Measurements from ENCODE around the gene DDX31.

Gene DDX31

DNA sequence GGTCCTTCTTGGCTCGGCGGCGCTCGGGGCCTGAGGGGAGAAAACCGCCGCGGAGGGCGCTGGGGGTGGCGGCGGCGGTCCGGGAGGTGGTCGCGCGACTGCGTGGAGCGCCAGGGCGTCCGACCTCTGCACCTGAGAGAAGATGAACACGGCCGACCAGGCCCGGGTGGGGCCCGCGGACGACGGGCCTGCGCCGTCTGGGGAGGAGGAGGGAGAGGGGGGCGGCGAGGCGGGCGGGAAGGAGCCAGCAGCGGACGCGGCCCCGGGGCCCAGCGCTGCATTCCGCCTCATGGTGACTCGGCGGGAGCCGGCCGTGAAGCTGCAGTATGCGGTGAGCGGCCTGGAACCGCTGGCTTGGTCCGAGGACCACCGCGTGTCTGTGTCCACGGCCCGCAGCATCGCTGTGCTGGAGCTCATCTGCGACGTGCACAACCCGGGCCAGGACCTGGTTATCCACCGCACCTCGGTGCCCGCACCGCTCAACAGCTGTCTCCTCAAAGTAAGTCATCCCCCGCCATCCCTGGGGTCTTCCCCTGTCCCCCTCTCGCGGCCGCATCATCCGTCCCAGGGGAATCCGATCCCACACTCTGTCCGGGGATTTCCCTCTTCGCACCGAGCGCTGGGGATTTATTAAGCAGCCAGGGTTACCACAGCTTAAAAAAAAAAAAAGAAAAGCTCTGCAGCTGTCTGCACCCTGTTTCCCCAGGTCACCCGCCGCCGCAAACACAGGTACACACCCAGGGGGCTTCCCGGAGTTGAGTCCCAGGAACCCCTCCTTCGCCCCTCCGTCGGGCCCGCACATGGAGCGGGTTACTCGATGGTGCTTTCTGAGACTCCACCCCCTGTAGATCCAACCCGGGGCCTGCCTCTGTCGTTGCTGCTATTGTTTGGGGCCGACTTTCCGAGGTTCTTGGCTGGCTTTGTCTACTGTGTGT lies 941 bp upstream of the DDX31 start, which contains the start of gene GTF3C4:
Gene GTF3C4, plus strand, starts transcription at position 8 of the 935 bp plus-strand sequence. Its CDS starts 135 bp downstream, at position 143.
- peak within 1 kb of the TSS; percentile 99 for H3K4me3 ChIP-seq (ENCODE audit: low read length)
- peaks cover 4% of the 10 kb centered on the region for H3K4me1 ChIP-seq (ENCODE audit: control insufficient read depth, insufficient read depth, low read length)
- H3K27ac ChIP-seq (ENCODE audit: low read depth, low read length), result peak within 1 kb of the TSS; percentile 97
- no peaks in the 10 kb centered on the region for H3K27me3 ChIP-seq (ENCODE audit: control insufficient read depth, insufficient read depth, low read length)
- H3K36me3 ChIP-seq (ENCODE audit: control insufficient read depth, insufficient read depth, low read length), result peaks cover 2% of the 10 kb centered on the region
- H3K9ac ChIP-seq (ENCODE audit: low read length), result peak within 1 kb of the TSS; percentile 98

DNA sequence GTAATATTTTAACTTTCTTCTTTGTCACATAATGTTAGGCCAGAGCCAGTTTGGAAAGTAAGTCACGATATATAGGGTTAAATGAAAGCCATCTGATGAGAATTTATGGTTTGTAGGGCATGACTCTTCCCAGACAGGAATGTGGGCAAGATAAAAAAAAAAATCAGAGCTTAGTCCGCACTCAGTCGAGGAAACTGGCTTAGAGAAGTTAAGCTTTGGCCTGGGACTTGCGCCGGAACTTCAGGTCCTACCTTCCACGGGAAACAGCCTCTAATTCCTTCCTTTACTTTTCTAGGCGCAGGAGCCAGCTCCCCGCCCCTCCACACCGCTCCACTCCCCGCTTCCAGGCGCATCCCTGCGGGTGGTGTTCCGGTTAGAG lies 475 bp downstream of the DDX31 start:
- peaks cover 2% of the 10 kb centered on the region for H3K36me3 ChIP-seq (ENCODE audit: control insufficient read depth, insufficient read depth, low read length)
- peaks cover 4% of the 10 kb centered on the region for H3K4me1 ChIP-seq (ENCODE audit: control insufficient read depth, insufficient read depth, low read length)
- no peak overlapping the region for H3K9ac ChIP-seq (ENCODE audit: low read length)
- peak overlapping the region; percentile 99 for H3K4me3 ChIP-seq (ENCODE audit: low read length)
- peak overlapping the region; percentile 97 for H3K27ac ChIP-seq (ENCODE audit: low read depth, low read length)
- H3K27me3 ChIP-seq (ENCODE audit: control insufficient read depth, insufficient read depth, low read length), result no peaks in the 10 kb centered on the region

DNA sequence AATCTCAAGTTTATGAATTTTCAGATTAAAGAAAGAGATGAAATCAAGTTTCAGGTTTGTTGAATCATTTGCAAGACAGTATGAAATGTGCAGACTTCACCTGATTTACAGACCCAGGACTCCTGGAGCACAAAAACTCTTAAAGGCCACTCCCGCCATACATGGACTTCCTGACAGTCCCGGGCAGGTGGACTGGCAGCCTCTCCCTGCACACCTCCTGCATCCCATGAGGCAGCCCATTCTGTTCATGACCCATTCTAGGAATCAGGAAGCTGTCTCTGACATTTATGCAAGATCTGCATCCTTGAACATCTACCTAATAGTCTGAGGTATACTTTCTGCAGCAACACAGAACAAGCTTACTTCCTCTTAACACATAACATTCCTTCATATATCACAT lies 5.9 kb downstream of the DDX31 start:
- H3K4me3 ChIP-seq (ENCODE audit: low read length), result no peak overlapping the region
- H3K36me3 ChIP-seq (ENCODE audit: control insufficient read depth, insufficient read depth, low read length), result peaks cover 10% of the 10 kb centered on the region
- no peak overlapping the region for H3K27ac ChIP-seq (ENCODE audit: low read depth, low read length)
- no peaks in the 10 kb centered on the region for H3K4me1 ChIP-seq (ENCODE audit: control insufficient read depth, insufficient read depth, low read length)
- no peak overlapping the region for H3K9ac ChIP-seq (ENCODE audit: low read length)
- no peaks in the 10 kb centered on the region for H3K27me3 ChIP-seq (ENCODE audit: control insufficient read depth, insufficient read depth, low read length)

DNA sequence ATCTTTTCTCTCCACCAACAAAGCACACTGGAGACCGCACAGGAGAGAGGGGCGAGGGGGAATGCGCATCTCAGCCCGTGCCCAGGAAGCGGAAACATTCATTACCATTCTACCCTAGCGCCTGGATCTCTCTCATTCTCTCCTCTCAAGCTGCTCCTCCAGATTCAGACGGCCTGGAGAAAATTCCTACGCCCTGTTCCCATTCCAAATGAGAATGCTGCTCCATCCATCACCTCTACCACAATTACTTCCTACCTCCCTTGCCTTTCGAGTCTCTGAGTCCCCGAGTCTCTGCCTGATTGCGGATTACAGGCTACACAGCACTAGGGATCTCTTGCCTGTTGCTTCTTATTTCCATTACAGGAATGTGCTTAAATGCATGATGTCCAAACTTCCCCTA lies 6.7 kb downstream of the DDX31 start:
- no peaks in the 10 kb centered on the region for H3K4me1 ChIP-seq (ENCODE audit: control insufficient read depth, insufficient read depth, low read length)
- H3K9ac ChIP-seq (ENCODE audit: low read length), result no peak overlapping the region
- H3K27me3 ChIP-seq (ENCODE audit: control insufficient read depth, insufficient read depth, low read length), result no peaks in the 10 kb centered on the region
- no peak overlapping the region for H3K27ac ChIP-seq (ENCODE audit: low read depth, low read length)
- peaks cover 10% of the 10 kb centered on the region for H3K36me3 ChIP-seq (ENCODE audit: control insufficient read depth, insufficient read depth, low read length)
- H3K4me3 ChIP-seq (ENCODE audit: low read length), result no peak overlapping the region

DNA sequence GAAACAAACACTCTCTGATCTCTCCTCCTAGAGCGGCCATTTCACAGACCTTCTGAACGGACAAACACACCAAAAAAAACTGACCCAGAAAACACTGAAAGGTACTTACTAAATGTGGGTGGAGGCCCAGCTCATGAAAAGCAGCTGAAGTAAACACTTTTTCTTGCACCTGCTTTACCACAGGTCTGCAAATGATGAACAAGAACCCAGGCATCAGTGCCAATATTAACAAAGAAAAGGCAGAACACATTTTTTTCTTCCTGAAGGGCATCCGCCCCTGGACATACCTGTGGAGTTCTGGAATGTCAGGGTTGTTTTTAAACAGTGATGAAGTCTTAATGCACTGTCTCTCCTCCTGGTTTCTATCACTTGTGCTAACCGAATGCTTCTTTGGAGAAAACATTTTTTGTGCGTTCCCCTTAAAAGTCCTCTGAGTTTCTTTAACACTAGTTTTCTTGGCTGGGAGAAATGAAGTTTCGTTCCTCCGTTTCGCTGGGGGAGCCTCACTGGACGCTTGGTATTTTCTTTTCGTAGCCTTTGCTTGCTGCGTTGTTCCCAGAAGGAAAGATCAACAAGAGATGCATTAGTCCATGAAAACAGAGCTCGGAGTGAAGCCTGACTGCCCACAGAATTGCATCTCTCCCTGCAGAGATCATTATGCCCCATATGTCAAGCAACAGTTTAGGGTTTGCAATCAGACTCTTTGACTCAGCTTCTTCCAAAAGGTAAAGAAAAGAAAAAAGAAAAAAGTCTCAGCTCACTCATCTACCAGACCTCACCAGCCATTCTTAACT lies 7.4 kb downstream of the DDX31 start:
- no peaks in the 10 kb centered on the region for H3K4me1 ChIP-seq (ENCODE audit: control insufficient read depth, insufficient read depth, low read length)
- no peak overlapping the region for H3K9ac ChIP-seq (ENCODE audit: low read length)
- no peaks in the 10 kb centered on the region for H3K27me3 ChIP-seq (ENCODE audit: control insufficient read depth, insufficient read depth, low read length)
- no peak overlapping the region for H3K27ac ChIP-seq (ENCODE audit: low read depth, low read length)
- H3K36me3 ChIP-seq (ENCODE audit: control insufficient read depth, insufficient read depth, low read length), result peaks cover 10% of the 10 kb centered on the region
- no peak overlapping the region for H3K4me3 ChIP-seq (ENCODE audit: low read length)

DNA sequence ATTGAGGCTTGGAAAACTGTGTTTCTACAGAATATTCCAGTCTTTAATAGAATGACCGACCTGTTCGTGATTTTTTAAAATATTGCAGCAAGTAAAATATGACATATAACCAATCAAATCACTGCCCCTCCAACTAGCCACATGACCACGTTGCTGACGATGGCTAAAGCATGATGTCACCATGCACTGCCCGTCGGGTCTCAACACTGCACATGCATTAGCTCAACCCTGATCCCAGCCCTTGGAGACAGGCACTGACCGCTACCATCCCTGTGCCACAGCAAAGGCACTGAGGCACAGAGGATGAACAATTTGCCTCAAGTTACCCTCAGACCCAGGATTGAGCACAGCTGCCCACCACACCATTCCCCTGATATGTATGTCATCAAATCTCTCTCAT lies 13.5 kb downstream of the DDX31 start:
- Histone ChIP-seq H3K27me3 (ENCODE audit: control insufficient read depth, insufficient read depth, low read length) (no peaks in the 10 kb centered on the region), H3K27ac (ENCODE audit: low read depth, low read length) (no peak overlapping the region), H3K36me3 (ENCODE audit: control insufficient read depth, insufficient read depth, low read length) (peaks cover 10% of the 10 kb centered on the region), H3K4me3 (ENCODE audit: low read length) (no peak overlapping the region), H3K9ac (ENCODE audit: low read length) (no peak overlapping the region), H3K4me1 (ENCODE audit: control insufficient read depth, insufficient read depth, low read length) (no peaks in the 10 kb centered on the region)

DNA sequence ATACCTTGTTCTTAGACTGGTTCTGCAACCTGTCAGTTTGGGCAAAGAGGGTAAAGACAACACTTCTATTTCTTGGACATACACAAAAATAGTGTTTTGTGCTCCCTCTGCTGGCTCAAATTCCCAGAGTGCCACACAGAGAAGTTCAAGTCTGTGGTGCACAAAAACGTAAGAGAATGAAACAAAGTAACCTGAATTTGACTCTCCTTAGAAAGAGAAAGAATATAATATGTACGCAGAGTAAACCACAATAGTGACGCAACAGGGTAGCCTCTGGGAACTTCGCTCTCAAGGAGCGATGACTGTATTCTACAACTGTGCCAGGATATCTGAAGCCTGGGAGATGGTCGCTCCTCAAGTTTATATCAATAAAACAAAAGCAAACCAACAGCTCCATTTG lies 18.5 kb downstream of the DDX31 start:
- no peak overlapping the region for H3K9ac ChIP-seq (ENCODE audit: low read length)
- H3K27ac ChIP-seq (ENCODE audit: low read depth, low read length), result no peak overlapping the region
- peaks cover 21% of the 10 kb centered on the region for H3K36me3 ChIP-seq (ENCODE audit: control insufficient read depth, insufficient read depth, low read length)
- H3K4me1 ChIP-seq (ENCODE audit: control insufficient read depth, insufficient read depth, low read length), result no peaks in the 10 kb centered on the region
- no peaks in the 10 kb centered on the region for H3K27me3 ChIP-seq (ENCODE audit: control insufficient read depth, insufficient read depth, low read length)
- H3K4me3 ChIP-seq (ENCODE audit: low read length), result no peak overlapping the region

DNA sequence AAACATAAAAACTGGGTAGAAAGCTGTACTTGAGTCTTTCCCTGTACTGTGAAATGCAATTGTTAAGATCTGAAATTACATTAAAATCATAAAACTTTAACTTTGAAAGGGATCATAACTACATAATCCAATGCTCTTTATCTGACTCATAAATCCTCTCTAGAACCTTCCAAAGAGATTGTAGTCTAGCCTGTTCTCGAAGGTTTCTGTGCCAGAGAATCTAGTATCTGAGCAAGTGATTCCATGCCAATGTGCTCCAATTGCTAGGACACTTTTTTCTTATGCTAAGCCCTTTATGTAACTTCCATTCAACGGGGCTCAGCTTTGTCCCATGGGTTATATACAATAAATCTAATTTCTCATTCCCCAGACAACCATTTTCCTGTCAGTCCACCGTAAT lies 21.1 kb downstream of the DDX31 start:
- H3K27me3 ChIP-seq (ENCODE audit: control insufficient read depth, insufficient read depth, low read length), result no peaks in the 10 kb centered on the region
- H3K36me3 ChIP-seq (ENCODE audit: control insufficient read depth, insufficient read depth, low read length), result peaks cover 29% of the 10 kb centered on the region
- no peak overlapping the region for H3K27ac ChIP-seq (ENCODE audit: low read depth, low read length)
- no peak overlapping the region for H3K4me3 ChIP-seq (ENCODE audit: low read length)
- no peaks in the 10 kb centered on the region for H3K4me1 ChIP-seq (ENCODE audit: control insufficient read depth, insufficient read depth, low read length)
- no peak overlapping the region for H3K9ac ChIP-seq (ENCODE audit: low read length)

DNA sequence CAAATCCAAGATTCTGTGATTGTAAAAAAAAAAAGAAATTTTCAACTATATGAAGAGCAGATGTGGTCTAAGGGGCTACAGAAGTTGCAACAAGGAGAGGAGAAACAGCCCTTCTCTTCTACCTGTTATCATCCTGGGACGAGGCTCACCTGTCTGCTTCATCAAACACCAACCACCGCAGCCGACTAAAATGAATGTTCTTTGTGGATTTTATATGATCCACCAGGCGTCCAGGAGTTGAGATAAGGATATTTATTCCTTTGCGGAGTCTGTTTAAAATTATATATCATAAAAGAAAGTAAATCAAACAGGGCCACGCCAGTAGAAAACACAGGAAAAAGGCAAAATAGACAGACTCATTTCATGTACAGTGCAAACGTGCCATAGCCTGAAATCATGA lies 21.5 kb downstream of the DDX31 start:
- H3K36me3 ChIP-seq (ENCODE audit: control insufficient read depth, insufficient read depth, low read length), result peaks cover 30% of the 10 kb centered on the region
- H3K9ac ChIP-seq (ENCODE audit: low read length), result no peak overlapping the region
- H3K4me3 ChIP-seq (ENCODE audit: low read length), result no peak overlapping the region
- H3K4me1 ChIP-seq (ENCODE audit: control insufficient read depth, insufficient read depth, low read length), result no peaks in the 10 kb centered on the region
- H3K27me3 ChIP-seq (ENCODE audit: control insufficient read depth, insufficient read depth, low read length), result no peaks in the 10 kb centered on the region
- H3K27ac ChIP-seq (ENCODE audit: low read depth, low read length), result no peak overlapping the region

DNA sequence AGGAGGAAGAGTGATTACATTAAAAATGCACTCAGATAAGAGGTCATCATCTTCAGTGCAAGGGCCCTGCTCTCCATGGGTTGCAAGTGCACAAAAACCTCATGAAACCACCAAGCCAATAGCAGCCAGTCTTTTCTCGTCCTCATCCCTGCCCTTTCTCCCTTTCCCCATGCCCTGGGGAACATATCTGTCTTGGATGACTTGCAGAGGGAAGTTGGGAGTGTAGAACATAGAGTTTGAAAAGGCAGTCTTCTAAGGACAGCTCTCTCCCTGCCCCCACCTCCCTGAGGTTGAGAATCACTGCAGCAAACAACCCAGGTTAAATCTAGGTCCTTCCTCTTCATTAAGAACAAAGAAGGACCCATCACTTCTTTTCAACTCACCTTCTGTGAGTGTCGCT lies 22.0 kb downstream of the DDX31 start:
- H3K36me3 ChIP-seq (ENCODE audit: control insufficient read depth, insufficient read depth, low read length), result peaks cover 33% of the 10 kb centered on the region
- no peaks in the 10 kb centered on the region for H3K4me1 ChIP-seq (ENCODE audit: control insufficient read depth, insufficient read depth, low read length)
- no peak overlapping the region for H3K9ac ChIP-seq (ENCODE audit: low read length)
- no peaks in the 10 kb centered on the region for H3K27me3 ChIP-seq (ENCODE audit: control insufficient read depth, insufficient read depth, low read length)
- H3K27ac ChIP-seq (ENCODE audit: low read depth, low read length), result no peak overlapping the region
- H3K4me3 ChIP-seq (ENCODE audit: low read length), result no peak overlapping the region

DNA sequence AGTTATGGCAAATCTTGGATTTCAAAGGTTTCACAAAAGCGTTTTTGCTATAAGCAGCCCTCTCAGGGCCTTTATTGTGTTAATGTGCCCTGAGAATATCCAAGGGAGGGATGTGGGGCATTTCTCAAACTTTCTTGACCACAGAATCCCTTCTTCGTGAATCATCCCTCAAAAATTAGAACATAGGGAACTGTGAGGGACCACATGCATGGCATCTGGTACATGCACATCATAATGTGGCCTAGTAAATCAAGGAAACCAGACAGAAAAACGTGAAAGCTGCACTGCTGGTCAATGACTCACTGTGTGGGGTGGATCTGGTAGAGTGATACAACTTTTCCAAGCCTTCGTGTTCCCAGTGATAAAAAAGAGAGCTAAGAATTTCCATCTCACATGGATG lies 22.4 kb downstream of the DDX31 start:
- Histone ChIP-seq H3K4me3 (ENCODE audit: low read length) (no peak overlapping the region), H3K27ac (ENCODE audit: low read depth, low read length) (no peak overlapping the region), H3K27me3 (ENCODE audit: control insufficient read depth, insufficient read depth, low read length) (no peaks in the 10 kb centered on the region), H3K4me1 (ENCODE audit: control insufficient read depth, insufficient read depth, low read length) (no peaks in the 10 kb centered on the region), H3K9ac (ENCODE audit: low read length) (no peak overlapping the region), H3K36me3 (ENCODE audit: control insufficient read depth, insufficient read depth, low read length) (peaks cover 33% of the 10 kb centered on the region)

DNA sequence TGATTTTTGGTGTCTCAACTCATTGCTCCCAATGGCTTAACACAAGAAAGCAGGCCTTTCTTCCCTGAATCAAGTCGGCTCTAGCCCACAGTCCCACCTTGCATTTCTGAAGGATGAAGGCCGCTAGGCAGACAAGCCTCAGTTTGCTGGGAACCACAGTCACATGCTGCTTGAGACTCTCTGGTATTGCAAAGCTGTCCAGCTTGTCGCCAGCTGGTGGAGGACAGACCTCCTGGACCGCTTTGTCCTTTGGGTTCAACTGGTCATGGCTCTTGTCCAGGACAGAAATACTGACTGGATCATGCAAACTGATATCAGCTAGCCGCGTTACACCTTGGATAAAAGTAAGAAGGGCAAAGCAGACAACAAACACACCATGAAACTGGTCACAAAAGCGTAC lies 23.1 kb downstream of the DDX31 start:
- H3K36me3 ChIP-seq (ENCODE audit: control insufficient read depth, insufficient read depth, low read length), result peaks cover 33% of the 10 kb centered on the region
- H3K4me1 ChIP-seq (ENCODE audit: control insufficient read depth, insufficient read depth, low read length), result no peaks in the 10 kb centered on the region
- H3K4me3 ChIP-seq (ENCODE audit: low read length), result no peak overlapping the region
- H3K9ac ChIP-seq (ENCODE audit: low read length), result no peak overlapping the region
- no peaks in the 10 kb centered on the region for H3K27me3 ChIP-seq (ENCODE audit: control insufficient read depth, insufficient read depth, low read length)
- no peak overlapping the region for H3K27ac ChIP-seq (ENCODE audit: low read depth, low read length)

All from rectal smooth muscle tissue (tissue), 1 donor.